ENCODE measurements around the gene PAIP2.
A peak's percentile ranks its signal among the peaks of the same experiment; 100 is the strongest.
"Not testable (repeated sequence)": the region's sequence is repeated elsewhere in the genome, so short reads cannot be mapped to it uniquely, and the experiment has no call there.

The PAIP2 gene

GRCh38 chr5:139341689-139342422 is at the start of gene PAIP2:
Gene PAIP2, plus strand, starts transcription at chr5:139341854. Its CDS starts 21,931 bp downstream, at chr5:139363785.
- DNase-seq = peak; percentile 97

GRCh38 chr5:139293202-139293506 is 48.5 kb upstream of the PAIP2 start:
- no peak for DNase-seq

- DNase-seq = peak; percentile 93
Observed at GRCh38 chr5:139293507-139294373, 47.9 kb upstream of the PAIP2 start, which contains the start of gene MATR3. Gene MATR3, plus strand, starts transcription at chr5:139293740. Its CDS starts 13,676 bp downstream, at chr5:139307416.

- DNase-seq = peak; percentile 54
Observed at GRCh38 chr5:139294374-139295165, 47.1 kb upstream of the PAIP2 start.

GRCh38 chr5:139295346-139296057 is 46.2 kb upstream of the PAIP2 start:
- DNase-seq = no peak

- DNase-seq = no peak
Observed at GRCh38 chr5:139296198-139296597, 45.5 kb upstream of the PAIP2 start.

GRCh38 chr5:139296862-139297326 is 44.8 kb upstream of the PAIP2 start:
- DNase-seq = no peak

GRCh38 chr5:139297439-139298133 is 44.1 kb upstream of the PAIP2 start:
- DNase-seq = no peak

GRCh38 chr5:139298242-139298641 is 43.4 kb upstream of the PAIP2 start:
- DNase-seq = no peak

- no peak for DNase-seq
Observed at GRCh38 chr5:139299486-139299885, 42.2 kb upstream of the PAIP2 start.

- no peak for DNase-seq
Observed at GRCh38 chr5:139301808-139302499, 39.7 kb upstream of the PAIP2 start.

- no peak for DNase-seq
Observed at GRCh38 chr5:139304391-139305324, 37.0 kb upstream of the PAIP2 start.

GRCh38 chr5:139306197-139306596 is 35.5 kb upstream of the PAIP2 start:
- no peak for DNase-seq

- DNase-seq = no peak
Observed at GRCh38 chr5:139306628-139307379, 34.9 kb upstream of the PAIP2 start.

- no peak for DNase-seq
Observed at GRCh38 chr5:139308797-139309196, 32.9 kb upstream of the PAIP2 start.

GRCh38 chr5:139310715-139311186 is 30.9 kb upstream of the PAIP2 start:
- not testable (repeated sequence) for DNase-seq

GRCh38 chr5:139312075-139312474 is 29.6 kb upstream of the PAIP2 start:
- no peak for DNase-seq

- DNase-seq = no peak
Observed at GRCh38 chr5:139314276-139314675, 27.4 kb upstream of the PAIP2 start.

- no peak for DNase-seq
Observed at GRCh38 chr5:139315056-139315615, 26.5 kb upstream of the PAIP2 start.

Data from activated gamma-delta T cell treated with Interleukin-2 at 50 U/mL for 16 hours (primary cell).